Activated CD4-positive, alpha-beta memory T cell treated with anti-CD3 and anti-CD28 coated beads for 36 hours (primary cell): Measurements from ENCODE around the gene FBN2. TPM values are rescaled to one million over a fixed set of nuclear protein-coding genes. Genes with fewer than 3 reads are reported as not detected.
"Not testable (repeated sequence)": the region's sequence is repeated elsewhere in the genome, so short reads cannot be mapped to it uniquely, and the experiment has no call there.

ENCODE experiments used
- CTCF ChIA-PET: fragments of 350-600 bp; sonication (Branson Sonifier 250); formaldehyde crosslinking; loops from one replicate; lab custom pipeline; 2021; ENCODE audit warnings: antibody characterized with exemption, inconsistent platforms; lab: Charles Lee
- POLR2A ChIA-PET: fragments of 350-600 bp; sonication (Branson Sonifier 250); formaldehyde crosslinking; loops from one replicate; lab custom pipeline; 2021; ENCODE audit warnings: antibody characterized with exemption; lab: Charles Lee
- DNase-seq: peaks from one replicate; pipeline ENCODE4 v3.0.0-alpha.2; 2020
- H3K27ac Mint-ChIP-seq: one replicate; pipeline ENCODE4 v1.8.0; 2021; ENCODE audit warnings: mixed read lengths
- H3K27me3 Mint-ChIP-seq: one replicate; pipeline ENCODE4 v1.8.0; 2021; ENCODE audit warnings: mixed read lengths
- H3K36me3 Mint-ChIP-seq: one replicate; pipeline ENCODE4 v1.8.0; 2021; ENCODE audit warnings: mixed read lengths
- H3K4me1 Mint-ChIP-seq: one replicate; pipeline ENCODE4 v1.8.0; 2021; ENCODE audit warnings: low read depth, mixed read lengths
- H3K4me3 Mint-ChIP-seq: one replicate; pipeline ENCODE4 v1.8.0; 2021; ENCODE audit warnings: mild to moderate bottlenecking, mixed read lengths
- H3K9me3 Mint-ChIP-seq: one replicate; pipeline ENCODE4 v1.8.0; 2021; ENCODE audit warnings: mixed read lengths
- intact Hi-C: fragments of 100-400 bp; cut with micrococcal nuclease; formaldehyde crosslinking; loops from one replicate; pipeline ENCODE4 v1.15.1; 2023
- total RNA-seq, 2 experiments: library from RNA; stranded (reverse); gene quantifications; one replicate each; pipeline ENCODE4 v1.2.3, GENCODE V29; 2021

The FBN2 gene
- total RNA-seq, 2 experiments from 2014 or later = not detected

DNA sequence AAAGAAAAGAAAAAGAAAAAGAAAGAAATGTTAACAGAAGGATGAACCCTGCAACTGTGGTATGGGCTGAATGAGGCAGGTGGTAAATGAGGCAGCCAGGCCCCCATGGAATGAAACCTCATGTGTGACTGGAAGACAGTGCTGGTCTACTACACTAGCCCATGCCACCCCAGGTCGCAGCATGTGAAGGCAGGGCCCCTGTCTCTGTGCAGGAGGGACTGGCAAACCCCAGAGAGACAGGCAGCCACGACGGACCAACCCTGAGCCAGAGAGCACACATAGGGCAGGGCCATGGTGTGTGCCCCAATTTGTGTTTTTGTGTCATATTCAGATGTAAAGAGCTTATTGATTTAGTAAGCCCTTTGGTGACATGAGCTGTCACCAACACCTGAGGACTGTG is 198.5 kb downstream of the FBN2 start:
- intact Hi-C loops = no loop called here

DNA sequence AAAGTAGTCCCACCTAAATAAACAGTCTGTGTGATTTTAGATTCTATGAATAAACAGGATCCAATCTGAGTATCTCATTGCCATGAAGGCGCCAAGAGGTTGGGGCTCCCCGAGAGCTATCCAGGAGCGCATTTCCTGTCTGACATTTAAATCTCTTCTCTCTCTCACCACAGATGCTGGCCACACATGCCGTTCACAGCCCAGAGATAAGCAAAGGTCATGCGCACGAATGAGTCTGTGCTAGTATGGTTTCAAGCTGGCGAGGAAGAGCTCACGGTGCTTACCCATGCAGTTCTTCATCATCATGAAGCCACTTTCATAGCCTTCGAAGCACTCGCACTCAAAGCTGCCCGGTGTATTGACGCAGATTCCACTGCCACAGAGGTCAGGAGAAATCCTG is 199.4 kb downstream of the FBN2 start:
- ChIA-PET POLR2A (no interaction called here), CTCF (no interaction called here)
- no peak overlapping the region for H3K4me3 Mint-ChIP-seq
- H3K9me3 Mint-ChIP-seq = no peaks in the 10 kb centered on the region
- no peak for DNase-seq
- H3K27me3 Mint-ChIP-seq = no peaks in the 10 kb centered on the region
- no peak overlapping the region for H3K27ac Mint-ChIP-seq
- intact Hi-C loops = no loop called here
- no peaks in the 10 kb centered on the region for H3K36me3 Mint-ChIP-seq
- H3K4me1 Mint-ChIP-seq = no peaks in the 10 kb centered on the region

More for the DNA sequence above, 198.5 kb downstream of the FBN2 start:
- Mint-ChIP-seq H3K4me1 (no peaks in the 10 kb centered on the region), H3K27me3 (no peaks in the 10 kb centered on the region), H3K4me3 (no peak overlapping the region), H3K36me3 (no peaks in the 10 kb centered on the region), H3K27ac (no peak overlapping the region), H3K9me3 (no peaks in the 10 kb centered on the region)
- DNase-seq = no peak
- POLR2A ChIA-PET = no interaction called here
- CTCF ChIA-PET = no interaction called here

DNA sequence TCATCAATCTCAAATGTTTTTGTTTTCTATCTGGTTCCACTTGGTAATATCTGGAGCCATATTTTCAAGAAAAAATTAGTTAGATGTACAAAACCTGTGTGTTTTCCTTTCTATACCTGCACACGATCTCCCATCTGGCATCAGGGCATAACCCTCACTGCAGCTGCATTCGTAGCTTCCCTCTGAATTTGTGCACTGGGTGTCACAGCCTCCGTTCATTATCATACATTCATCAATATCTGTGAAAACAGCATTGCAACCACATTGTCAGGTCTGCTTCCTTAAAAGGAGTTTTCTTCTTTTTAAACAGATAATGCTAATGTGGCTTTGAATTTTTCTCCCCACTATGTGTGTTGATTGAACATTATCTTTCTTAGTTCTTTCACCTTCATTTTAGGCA is 202.7 kb downstream of the FBN2 start:
- no peaks in the 10 kb centered on the region for H3K27me3 Mint-ChIP-seq
- H3K27ac Mint-ChIP-seq = no peak overlapping the region
- intact Hi-C loops = no loop called here
- DNase-seq = no peak
- no peaks in the 10 kb centered on the region for H3K4me1 Mint-ChIP-seq
- POLR2A ChIA-PET = no interaction called here
- no peaks in the 10 kb centered on the region for H3K9me3 Mint-ChIP-seq
- CTCF ChIA-PET = no interaction called here
- H3K36me3 Mint-ChIP-seq = no peaks in the 10 kb centered on the region
- no peak overlapping the region for H3K4me3 Mint-ChIP-seq

DNA sequence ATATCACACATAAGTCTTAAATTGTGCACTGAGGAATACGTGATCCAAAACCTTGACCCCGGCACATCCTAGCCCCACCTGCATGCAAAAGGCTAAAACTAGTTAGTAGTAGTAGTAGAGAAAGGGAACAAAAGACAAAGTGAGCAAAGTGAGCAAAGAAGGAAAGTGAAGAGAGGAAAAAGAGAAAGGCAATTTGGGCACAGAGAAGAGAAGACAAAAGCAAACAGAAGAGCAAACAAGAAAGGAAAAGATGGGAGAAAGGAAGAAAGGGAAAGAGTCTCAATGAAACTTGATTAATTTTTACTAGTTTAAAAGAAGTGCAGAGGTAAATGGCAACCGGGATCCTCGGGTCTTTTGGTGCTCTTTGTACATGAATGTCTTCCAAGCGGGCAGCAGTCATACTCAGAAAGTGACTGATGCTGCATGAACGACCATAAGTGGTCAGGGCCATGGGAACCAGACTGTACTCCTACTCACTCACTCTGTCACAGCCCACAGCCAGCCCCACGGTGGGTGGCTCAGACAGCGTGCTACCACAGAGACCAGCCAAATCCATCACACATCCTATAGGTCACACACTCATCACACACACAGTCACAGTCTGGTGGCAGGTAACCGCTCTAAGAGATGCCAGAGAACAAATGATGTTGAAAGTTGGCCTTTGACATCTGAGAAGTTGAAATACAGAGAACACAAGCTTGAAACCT is 203.9 kb downstream of the FBN2 start:
- H3K36me3 Mint-ChIP-seq = no peaks in the 10 kb centered on the region
- no peak overlapping the region for H3K4me3 Mint-ChIP-seq
- H3K9me3 Mint-ChIP-seq = no peaks in the 10 kb centered on the region
- ChIA-PET POLR2A (no interaction called here), CTCF (no interaction called here)
- intact Hi-C loops = no loop called here
- H3K4me1 Mint-ChIP-seq = no peaks in the 10 kb centered on the region
- H3K27ac Mint-ChIP-seq = no peak overlapping the region
- DNase-seq = no peak
- H3K27me3 Mint-ChIP-seq = no peaks in the 10 kb centered on the region

DNA sequence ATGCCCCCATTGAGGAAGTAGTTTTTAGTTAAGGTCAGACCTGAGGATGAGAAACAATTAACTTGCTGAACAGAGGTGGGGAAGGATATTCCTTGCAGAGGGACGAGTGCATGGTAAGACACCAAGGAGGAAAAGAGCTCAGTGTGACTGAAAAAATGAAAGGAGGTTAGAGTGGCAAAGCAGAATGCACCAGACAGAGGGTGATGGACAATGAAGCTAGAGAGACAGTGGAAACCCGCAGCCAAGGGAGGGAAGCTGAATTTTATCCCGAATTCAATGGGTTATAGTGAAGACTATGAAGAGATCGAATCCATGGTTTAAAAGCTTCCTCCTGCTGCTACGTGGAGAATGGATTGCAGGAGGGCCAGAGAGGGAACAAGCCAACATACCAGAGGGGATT is 206.8 kb downstream of the FBN2 start:
- no peak overlapping the region for H3K27ac Mint-ChIP-seq
- no peaks in the 10 kb centered on the region for H3K4me1 Mint-ChIP-seq
- H3K4me3 Mint-ChIP-seq = no peak overlapping the region
- ChIA-PET POLR2A (no interaction called here), CTCF (no interaction called here)
- H3K9me3 Mint-ChIP-seq = no peaks in the 10 kb centered on the region
- intact Hi-C loops = no loop called here
- H3K27me3 Mint-ChIP-seq = no peaks in the 10 kb centered on the region
- H3K36me3 Mint-ChIP-seq = no peaks in the 10 kb centered on the region
- DNase-seq = no peak

DNA sequence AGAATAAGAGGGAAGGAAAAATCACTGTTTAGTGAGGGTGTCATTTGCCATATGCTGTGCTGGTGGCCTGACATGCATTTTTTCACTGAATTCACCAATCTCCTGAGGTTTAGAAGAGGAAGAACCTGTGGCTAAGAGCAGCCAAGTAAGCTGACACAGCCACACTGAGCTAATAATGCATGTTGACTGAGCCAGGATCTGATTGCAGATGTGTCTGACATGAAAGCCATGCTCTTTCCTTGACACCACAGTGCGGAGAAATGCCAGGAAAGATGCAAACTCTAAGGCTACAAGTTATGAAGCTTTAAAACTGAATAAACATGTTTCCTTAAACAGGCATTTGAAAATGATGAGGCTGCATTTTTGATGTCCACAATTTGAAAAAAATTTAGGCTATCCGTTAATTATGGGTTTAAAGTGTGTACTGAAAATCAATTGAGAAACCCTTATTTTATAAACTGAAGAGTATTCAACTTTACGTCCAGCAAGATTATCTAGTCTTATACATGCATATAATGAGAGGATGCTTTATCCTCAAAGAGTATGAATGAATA is 208.6 kb downstream of the FBN2 start:
- POLR2A ChIA-PET = no interaction called here
- intact Hi-C loops = no loop called here
- no peak for DNase-seq
- Mint-ChIP-seq H3K4me1 (no peaks in the 10 kb centered on the region), H3K36me3 (no peaks in the 10 kb centered on the region), H3K27ac (no peak overlapping the region), H3K27me3 (no peaks in the 10 kb centered on the region), H3K9me3 (no peaks in the 10 kb centered on the region), H3K4me3 (no peak overlapping the region)
- CTCF ChIA-PET = no interaction called here

DNA sequence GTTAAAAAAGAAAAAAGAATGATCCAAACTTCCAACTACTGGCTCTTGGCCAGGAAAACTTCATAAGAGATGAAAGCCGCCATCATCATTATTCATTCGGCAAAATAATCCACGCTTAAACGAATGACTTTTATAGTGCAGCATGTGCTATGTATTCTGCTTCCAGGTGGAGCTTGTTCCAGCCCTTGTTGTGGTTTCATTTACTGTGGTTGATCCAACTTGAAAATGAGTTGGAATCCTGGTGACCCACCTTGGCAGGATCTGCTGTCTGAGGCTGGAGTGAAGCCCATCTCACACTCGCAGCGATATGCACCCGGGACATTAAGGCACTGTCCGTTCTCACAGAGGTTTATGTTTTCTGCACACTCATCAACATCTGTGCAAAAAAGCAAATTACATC is 209.6 kb downstream of the FBN2 start:
- no peaks in the 10 kb centered on the region for H3K27me3 Mint-ChIP-seq
- ChIA-PET CTCF (no interaction called here), POLR2A (no interaction called here)
- H3K4me1 Mint-ChIP-seq = no peaks in the 10 kb centered on the region
- intact Hi-C loops = no loop called here
- H3K9me3 Mint-ChIP-seq = no peaks in the 10 kb centered on the region
- no peak overlapping the region for H3K4me3 Mint-ChIP-seq
- DNase-seq = no peak
- H3K36me3 Mint-ChIP-seq = no peaks in the 10 kb centered on the region
- H3K27ac Mint-ChIP-seq = no peak overlapping the region

DNA sequence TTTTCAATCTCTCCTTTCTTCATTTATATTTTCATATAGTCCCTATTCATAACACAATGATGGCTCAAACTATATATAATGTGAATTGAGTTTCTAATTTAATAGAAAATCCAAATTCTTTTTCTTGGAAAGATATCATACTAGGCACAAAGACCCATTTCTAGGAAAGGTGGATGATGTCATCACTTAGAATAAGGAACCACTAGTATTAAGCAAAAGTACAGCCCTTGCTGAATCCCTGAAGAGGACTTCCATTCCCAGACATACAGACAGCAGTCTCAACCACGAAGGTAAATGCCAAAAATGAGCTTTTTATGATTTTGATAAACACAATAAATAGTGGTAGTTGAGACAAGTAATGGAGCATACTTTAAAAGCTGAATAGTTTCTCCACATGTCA is 210.0 kb downstream of the FBN2 start:
- H3K27ac Mint-ChIP-seq = no peak overlapping the region
- DNase-seq = no peak
- H3K27me3 Mint-ChIP-seq = no peaks in the 10 kb centered on the region
- ChIA-PET POLR2A (no interaction called here), CTCF (no interaction called here)
- no peaks in the 10 kb centered on the region for H3K9me3 Mint-ChIP-seq
- intact Hi-C loops = no loop called here
- no peaks in the 10 kb centered on the region for H3K4me1 Mint-ChIP-seq
- no peaks in the 10 kb centered on the region for H3K36me3 Mint-ChIP-seq
- H3K4me3 Mint-ChIP-seq = no peak overlapping the region

DNA sequence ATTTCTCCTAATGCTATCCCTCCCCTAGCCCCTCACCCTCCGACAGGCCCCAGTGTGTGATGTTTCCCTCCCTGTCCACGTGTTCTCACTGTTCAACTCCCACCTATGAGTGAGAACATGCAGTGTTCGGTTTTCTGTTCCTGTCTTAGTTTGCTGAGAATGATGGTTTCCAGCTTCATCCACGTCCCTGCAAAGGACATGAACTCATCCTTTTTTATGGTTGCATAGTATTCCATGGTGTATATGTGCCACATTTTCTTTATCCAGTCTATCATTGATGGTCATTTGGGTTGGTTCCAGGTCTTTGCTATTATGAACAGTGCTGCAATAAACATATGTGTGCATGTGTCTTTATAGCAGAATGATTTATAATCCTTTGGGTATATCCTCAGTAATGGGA is 216.6 kb downstream of the FBN2 start:
- H3K9me3 Mint-ChIP-seq, DNase-seq, intact Hi-C loops, H3K27ac Mint-ChIP-seq, H3K36me3 Mint-ChIP-seq, H3K27me3 Mint-ChIP-seq, H3K4me1 Mint-ChIP-seq, POLR2A ChIA-PET, H3K4me3 Mint-ChIP-seq, CTCF ChIA-PET: not testable (repeated sequence)

DNA sequence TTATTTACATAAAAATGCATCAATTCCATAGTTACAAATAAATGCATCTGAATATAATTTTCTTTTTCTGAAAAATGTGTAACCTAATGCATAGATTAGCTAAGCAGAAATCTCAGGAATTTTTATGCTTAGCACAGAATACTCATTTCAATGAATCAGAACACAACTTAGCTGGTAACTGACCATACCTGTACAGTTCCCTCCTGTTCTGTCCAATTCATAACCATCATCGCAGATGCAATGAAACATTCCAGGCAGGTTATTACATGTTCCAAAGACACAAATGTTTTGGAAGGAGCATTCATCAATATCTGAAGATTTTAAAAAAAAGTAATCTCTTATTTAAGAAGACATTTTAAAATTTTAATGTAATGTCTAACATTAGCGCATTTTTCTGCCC is 219.4 kb downstream of the FBN2 start:
- POLR2A ChIA-PET = no interaction called here
- intact Hi-C loops = no loop called here
- CTCF ChIA-PET = no interaction called here
- H3K36me3 Mint-ChIP-seq = no peaks in the 10 kb centered on the region
- no peaks in the 10 kb centered on the region for H3K4me1 Mint-ChIP-seq
- H3K27me3 Mint-ChIP-seq = no peaks in the 10 kb centered on the region
- no peak for DNase-seq
- no peak overlapping the region for H3K4me3 Mint-ChIP-seq
- no peak overlapping the region for H3K27ac Mint-ChIP-seq
- no peaks in the 10 kb centered on the region for H3K9me3 Mint-ChIP-seq

DNA sequence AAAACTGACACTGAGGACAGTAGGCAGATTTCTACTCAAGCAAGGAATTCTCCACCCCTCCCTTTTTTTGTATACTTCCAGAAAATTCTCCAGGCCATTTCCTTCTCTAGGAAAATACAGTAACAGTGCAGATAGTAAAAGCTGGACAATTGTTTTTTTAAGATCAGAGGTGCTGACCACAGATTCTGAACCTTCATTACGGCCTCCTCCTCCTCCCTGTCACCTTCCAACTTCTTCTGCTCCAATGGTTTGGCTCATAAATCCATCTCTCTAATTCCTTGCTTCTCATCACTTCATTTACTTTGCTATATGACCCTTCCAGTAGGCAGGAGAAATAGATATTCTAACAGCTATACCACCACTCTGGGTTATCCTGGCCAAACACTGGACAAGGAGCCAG is 220.6 kb downstream of the FBN2 start:
- CTCF ChIA-PET = no interaction called here
- no peaks in the 10 kb centered on the region for H3K27me3 Mint-ChIP-seq
- POLR2A ChIA-PET = no interaction called here
- no peak overlapping the region for H3K4me3 Mint-ChIP-seq
- no peaks in the 10 kb centered on the region for H3K36me3 Mint-ChIP-seq
- H3K4me1 Mint-ChIP-seq = no peaks in the 10 kb centered on the region
- DNase-seq = no peak
- no peak overlapping the region for H3K27ac Mint-ChIP-seq
- intact Hi-C loops = no loop called here
- H3K9me3 Mint-ChIP-seq = no peaks in the 10 kb centered on the region

DNA sequence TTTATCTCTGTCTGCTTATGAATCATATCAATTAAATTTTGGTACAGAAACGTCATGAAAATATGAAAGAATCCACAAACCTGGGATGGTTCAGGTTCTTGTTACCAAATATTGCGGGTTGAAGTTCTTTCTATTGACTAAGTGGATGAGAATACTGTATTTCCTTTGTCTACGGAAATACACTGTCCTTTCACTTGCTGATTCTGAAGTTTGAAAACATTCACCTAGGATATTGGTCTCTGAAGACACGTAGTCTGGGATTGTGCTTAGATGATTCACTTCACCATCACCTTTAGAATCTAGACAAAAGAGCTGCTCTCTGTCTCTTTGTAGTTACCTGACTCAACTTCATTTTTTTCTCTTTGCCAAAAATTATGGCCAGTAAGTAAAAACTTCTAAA is 222.4 kb downstream of the FBN2 start:
- H3K4me1 Mint-ChIP-seq = no peaks in the 10 kb centered on the region
- no peaks in the 10 kb centered on the region for H3K27me3 Mint-ChIP-seq
- CTCF ChIA-PET = no interaction called here
- no peaks in the 10 kb centered on the region for H3K9me3 Mint-ChIP-seq
- H3K4me3 Mint-ChIP-seq = no peak overlapping the region
- H3K27ac Mint-ChIP-seq = no peak overlapping the region
- DNase-seq = no peak
- intact Hi-C loops = no loop called here
- H3K36me3 Mint-ChIP-seq = no peaks in the 10 kb centered on the region
- POLR2A ChIA-PET = no interaction called here

DNA sequence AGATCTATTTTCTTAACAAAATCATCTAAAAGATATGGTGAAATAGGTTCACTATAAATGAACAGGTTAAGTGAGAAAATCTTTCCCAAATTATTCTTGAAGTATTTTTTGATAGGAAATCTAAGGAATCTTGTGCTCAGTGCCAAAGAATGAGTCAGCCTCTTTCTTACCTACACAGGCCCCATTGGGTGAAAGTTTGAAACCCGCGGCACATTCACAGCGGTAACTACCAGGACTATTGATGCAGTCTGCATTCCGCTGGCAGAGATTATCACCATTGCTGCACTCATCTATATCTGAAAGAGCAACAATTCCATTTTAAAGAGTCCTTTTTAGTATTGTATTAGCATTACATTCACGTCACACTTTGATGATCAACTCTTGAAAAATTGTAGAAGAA is 232.7 kb downstream of the FBN2 start:
- CTCF ChIA-PET = no interaction called here
- POLR2A ChIA-PET = no interaction called here
- Mint-ChIP-seq H3K4me1 (no peaks in the 10 kb centered on the region), H3K27ac (no peak overlapping the region), H3K27me3 (no peaks in the 10 kb centered on the region), H3K36me3 (no peaks in the 10 kb centered on the region), H3K9me3 (no peaks in the 10 kb centered on the region), H3K4me3 (no peak overlapping the region)
- DNase-seq = no peak
- intact Hi-C loops = no loop called here
